Measurements from ENCODE around the gene ZNF346.

The ZNF346 gene

DNA sequence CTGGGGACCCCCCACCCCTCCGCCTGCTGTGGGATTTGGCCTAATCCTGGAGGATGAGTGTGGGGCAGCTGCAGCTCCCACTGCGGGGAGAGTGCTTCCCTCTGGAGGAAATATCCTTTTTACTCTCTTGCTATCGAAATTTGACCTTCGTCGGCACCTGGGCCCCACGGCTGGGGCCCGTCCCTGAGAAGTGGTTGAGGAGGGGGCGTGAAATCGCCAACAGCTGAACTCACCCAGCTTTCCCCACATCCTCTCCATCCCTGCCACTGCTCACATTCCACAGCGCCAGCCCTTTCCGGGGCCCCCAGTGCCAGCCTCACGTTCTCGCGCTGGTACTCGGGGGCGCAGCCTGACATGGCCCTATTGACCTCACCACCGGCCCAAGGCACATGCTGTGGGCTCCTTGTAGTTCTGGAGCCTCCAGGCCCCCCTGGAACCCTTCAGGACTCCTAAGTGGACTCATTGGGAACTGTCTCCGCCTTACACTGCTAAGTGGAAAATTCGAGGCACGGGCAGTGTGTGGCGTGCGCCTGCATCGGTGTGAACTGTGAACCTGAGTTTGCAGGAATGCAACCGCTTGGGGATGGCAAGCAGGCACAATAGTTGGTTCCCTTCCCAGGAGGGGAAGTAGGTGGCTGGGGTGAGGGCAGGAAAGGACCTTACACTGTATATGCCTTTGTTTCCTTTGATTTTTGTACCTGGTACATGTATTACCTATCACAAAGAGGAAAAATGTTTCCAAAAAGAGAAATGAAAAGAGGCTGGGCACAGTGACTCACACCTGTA is 83.4 kb downstream of the ZNF346 start:
- H3K27ac Mint-ChIP-seq: no peak overlapping the region
- no peaks in the 10 kb centered on the region for H3K4me1 Mint-ChIP-seq
- no peaks in the 10 kb centered on the region for H3K27me3 Mint-ChIP-seq
- H3K9me3 Mint-ChIP-seq: no peaks in the 10 kb centered on the region
- no peaks in the 10 kb centered on the region for H3K36me3 Mint-ChIP-seq
- H3K4me3 Mint-ChIP-seq: no peak overlapping the region

DNA sequence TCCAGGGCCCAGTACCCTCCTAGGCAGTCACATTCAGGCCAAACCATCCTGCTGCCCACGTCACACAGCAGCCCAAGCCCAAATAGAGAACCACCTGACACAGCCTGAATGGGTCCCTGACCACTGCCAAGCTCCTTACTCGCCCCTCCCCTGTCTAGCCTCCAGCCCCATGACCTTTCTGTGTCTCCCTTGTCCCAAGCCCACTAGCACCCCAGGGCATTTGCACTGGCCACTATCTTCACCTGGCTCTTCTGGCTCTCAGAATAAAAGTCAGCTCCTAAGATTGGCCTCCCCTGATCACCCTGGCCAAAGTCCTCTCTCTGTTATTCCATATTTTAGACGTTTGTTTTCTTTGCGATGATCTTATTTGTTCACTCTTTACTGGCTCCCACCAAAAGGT is 84.7 kb downstream of the ZNF346 start:
- no peaks in the 10 kb centered on the region for H3K36me3 Mint-ChIP-seq
- H3K4me3 Mint-ChIP-seq: no peak overlapping the region
- H3K27ac Mint-ChIP-seq: no peak overlapping the region
- H3K27me3 Mint-ChIP-seq: no peaks in the 10 kb centered on the region
- H3K4me1 Mint-ChIP-seq: no peaks in the 10 kb centered on the region
- no peaks in the 10 kb centered on the region for H3K9me3 Mint-ChIP-seq

GRCh38 chr5:177109810-177110209 is 87.3 kb downstream of the ZNF346 start:
- peaks cover 7% of the 10 kb centered on the region for H3K4me1 Mint-ChIP-seq
- H3K36me3 Mint-ChIP-seq: no peaks in the 10 kb centered on the region
- H3K27ac Mint-ChIP-seq: no peak overlapping the region
- H3K27me3 Mint-ChIP-seq: no peaks in the 10 kb centered on the region
- no peaks in the 10 kb centered on the region for H3K9me3 Mint-ChIP-seq
- H3K4me3 Mint-ChIP-seq: no peak overlapping the region

DNA sequence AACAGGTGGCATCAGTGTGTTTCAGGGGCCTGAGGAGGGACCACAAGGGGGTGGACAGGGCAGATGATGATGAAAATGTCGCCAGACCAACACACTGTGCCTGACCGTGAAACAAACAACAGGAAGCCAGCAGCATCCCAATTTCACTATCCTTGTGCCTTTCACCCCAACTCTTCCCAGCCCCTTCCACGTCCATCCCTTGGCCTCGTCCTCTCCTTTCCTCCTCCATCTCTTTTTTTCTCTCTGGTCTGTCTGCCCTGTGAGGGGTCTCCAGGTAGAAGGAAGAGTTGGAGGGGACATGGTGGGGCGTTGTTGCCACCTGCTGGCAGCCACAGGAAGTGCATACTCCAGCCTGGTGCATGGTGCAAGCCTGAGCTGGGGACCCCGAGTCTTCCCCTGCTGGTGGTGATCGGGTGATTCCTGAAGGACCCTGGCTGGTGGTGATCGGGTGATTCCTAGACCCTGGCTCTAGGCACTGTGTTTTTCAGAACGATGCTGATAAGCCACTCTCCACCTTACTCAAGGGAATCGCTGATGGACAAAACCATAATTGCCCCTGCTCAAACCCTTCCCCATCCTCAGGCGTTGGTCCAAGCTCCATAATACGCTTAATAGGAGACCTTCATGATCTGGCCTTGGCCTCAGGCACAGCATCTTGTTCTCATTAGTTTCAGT is 89.4 kb downstream of the ZNF346 start:
- Mint-ChIP-seq H3K27ac (no peak overlapping the region), H3K9me3 (no peaks in the 10 kb centered on the region), H3K27me3 (no peaks in the 10 kb centered on the region), H3K4me1 (peaks cover 16% of the 10 kb centered on the region), H3K36me3 (no peaks in the 10 kb centered on the region), H3K4me3 (no peak overlapping the region)

DNA sequence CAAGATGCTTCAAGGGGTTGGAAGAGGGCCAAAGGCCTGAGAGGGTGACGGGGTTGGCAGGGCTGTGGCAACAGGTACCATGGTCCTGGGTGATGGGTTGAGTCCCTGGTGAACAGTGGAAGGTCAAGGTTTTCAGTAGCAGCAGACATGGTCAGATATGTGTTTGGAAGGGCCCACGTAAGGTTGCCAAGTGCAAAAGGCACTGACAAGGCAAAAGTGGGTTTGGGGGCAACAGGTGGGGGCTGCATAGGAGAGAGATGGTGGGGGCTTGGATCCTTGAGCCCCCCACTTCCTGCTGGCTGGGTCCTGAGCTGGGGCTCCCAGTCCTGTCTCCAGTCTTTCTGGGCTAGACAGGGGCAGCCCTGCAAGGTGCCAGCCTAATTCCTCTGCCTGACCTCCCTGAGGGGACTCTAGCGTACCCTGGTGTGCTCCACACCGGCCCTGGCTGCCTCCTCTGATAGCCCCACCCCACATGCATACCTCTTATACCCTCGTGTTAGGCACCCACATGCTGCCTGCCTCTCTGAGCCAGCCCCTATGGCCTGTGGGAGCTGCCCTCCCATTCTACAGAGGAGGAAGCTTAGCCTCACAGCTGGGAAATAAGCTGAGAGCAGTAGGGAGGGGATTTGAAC is 90.2 kb downstream of the ZNF346 start:
- no peak overlapping the region for H3K4me3 Mint-ChIP-seq
- no peaks in the 10 kb centered on the region for H3K36me3 Mint-ChIP-seq
- no peaks in the 10 kb centered on the region for H3K9me3 Mint-ChIP-seq
- H3K27ac Mint-ChIP-seq: no peak overlapping the region
- H3K4me1 Mint-ChIP-seq: peaks cover 16% of the 10 kb centered on the region
- H3K27me3 Mint-ChIP-seq: no peaks in the 10 kb centered on the region

- no peak overlapping the region for H3K27ac Mint-ChIP-seq
- H3K9me3 Mint-ChIP-seq: no peaks in the 10 kb centered on the region
- no peaks in the 10 kb centered on the region for H3K27me3 Mint-ChIP-seq
- no peak overlapping the region for H3K4me3 Mint-ChIP-seq
- peaks cover 16% of the 10 kb centered on the region for H3K4me1 Mint-ChIP-seq
- H3K36me3 Mint-ChIP-seq: no peaks in the 10 kb centered on the region
These were observed 91.3 kb downstream of the ZNF346 start for GRCh38 chr5:177113566-177114424.

- Mint-ChIP-seq H3K9me3 (no peaks in the 10 kb centered on the region), H3K27ac (peak overlapping the region; percentile 89), H3K4me1 (peaks cover 16% of the 10 kb centered on the region), H3K4me3 (peak overlapping the region; percentile 72), H3K27me3 (no peaks in the 10 kb centered on the region), H3K36me3 (no peaks in the 10 kb centered on the region)
These were observed 94.3 kb downstream of the ZNF346 start for GRCh38 chr5:177116631-177117373.

DNA sequence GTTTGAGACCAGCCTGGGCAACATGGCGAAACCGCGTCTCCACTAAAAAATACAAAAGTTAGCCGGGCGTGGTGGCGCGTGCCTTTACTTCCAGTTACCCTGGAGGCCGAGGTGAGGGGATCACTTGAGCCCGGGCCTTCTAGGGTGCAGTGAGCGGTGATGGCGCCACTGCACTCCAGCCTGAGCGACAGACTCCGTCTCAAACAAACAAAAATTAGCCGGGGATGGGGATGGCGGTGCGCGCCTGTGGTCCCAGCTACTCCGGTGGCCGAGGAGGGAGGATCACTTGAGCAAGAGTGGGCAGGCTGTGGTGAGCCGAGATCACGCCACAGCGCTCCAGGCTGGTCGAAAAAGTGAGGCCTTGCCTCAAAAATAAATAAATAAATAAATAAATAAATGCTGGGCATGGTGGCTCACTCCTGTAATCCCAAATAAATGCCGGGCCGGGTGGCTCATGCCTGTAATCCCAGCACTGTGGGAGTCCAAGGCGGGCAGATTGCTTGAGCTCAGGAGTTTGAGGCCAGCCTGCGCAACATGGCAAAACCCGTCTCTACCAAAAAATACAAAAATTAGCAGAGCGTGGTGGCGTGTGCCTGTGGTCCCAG is 95.0 kb downstream of the ZNF346 start:
- no peaks in the 10 kb centered on the region for H3K27me3 Mint-ChIP-seq
- peak overlapping the region; percentile 64 for H3K4me3 Mint-ChIP-seq
- peak overlapping the region; percentile 89 for H3K27ac Mint-ChIP-seq
- peaks cover 16% of the 10 kb centered on the region for H3K4me1 Mint-ChIP-seq
- H3K36me3 Mint-ChIP-seq: no peaks in the 10 kb centered on the region
- no peaks in the 10 kb centered on the region for H3K9me3 Mint-ChIP-seq

- no peak overlapping the region for H3K27ac Mint-ChIP-seq
- peaks cover 5% of the 10 kb centered on the region for H3K4me1 Mint-ChIP-seq
- no peaks in the 10 kb centered on the region for H3K9me3 Mint-ChIP-seq
- H3K27me3 Mint-ChIP-seq: no peaks in the 10 kb centered on the region
- H3K36me3 Mint-ChIP-seq: no peaks in the 10 kb centered on the region
- no peak overlapping the region for H3K4me3 Mint-ChIP-seq
These were observed 100.1 kb downstream of the ZNF346 start for GRCh38 chr5:177122566-177122965.

DNA sequence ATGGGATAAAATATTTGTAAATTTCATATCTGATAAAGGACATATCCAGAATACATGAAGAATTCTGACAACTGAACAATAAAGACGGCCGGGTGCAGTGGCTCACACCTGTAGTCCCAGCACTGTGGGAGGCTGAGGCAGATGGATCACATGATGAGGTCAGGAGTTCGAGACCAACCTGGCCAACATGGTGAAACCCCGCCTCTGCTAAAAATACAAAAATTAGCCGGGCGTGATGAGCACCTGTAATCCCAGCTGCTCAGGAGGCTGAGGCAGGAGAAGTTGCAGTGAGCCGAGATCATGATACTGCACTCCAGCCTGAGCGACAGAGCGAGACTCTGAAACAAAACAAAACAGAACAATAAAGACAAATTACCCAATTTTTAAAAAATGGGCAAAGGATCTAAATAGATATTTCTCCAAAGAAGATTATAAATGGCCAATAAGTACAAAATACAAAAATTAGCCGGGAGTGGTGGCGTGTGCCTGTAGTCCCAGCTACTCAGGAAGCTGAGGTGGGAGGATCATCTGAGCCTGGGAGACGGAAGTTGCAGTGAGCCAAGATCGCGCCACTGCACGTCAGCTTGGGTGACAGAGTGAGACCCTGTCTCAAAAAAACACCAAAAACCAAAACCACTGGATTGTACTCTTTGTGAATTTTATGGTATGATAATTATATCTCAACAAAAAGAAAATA is 101.4 kb downstream of the ZNF346 start:
- H3K4me1 Mint-ChIP-seq: peaks cover 15% of the 10 kb centered on the region
- H3K4me3 Mint-ChIP-seq: no peak overlapping the region
- no peak overlapping the region for H3K27ac Mint-ChIP-seq
- H3K36me3 Mint-ChIP-seq: no peaks in the 10 kb centered on the region
- no peaks in the 10 kb centered on the region for H3K9me3 Mint-ChIP-seq
- H3K27me3 Mint-ChIP-seq: no peaks in the 10 kb centered on the region

GRCh38 chr5:177124486-177124991 is 102.0 kb downstream of the ZNF346 start:
- Mint-ChIP-seq H3K9me3 (no peaks in the 10 kb centered on the region), H3K4me3 (no peak overlapping the region), H3K27me3 (no peaks in the 10 kb centered on the region), H3K27ac (no peak overlapping the region), H3K36me3 (no peaks in the 10 kb centered on the region), H3K4me1 (peaks cover 21% of the 10 kb centered on the region)

DNA sequence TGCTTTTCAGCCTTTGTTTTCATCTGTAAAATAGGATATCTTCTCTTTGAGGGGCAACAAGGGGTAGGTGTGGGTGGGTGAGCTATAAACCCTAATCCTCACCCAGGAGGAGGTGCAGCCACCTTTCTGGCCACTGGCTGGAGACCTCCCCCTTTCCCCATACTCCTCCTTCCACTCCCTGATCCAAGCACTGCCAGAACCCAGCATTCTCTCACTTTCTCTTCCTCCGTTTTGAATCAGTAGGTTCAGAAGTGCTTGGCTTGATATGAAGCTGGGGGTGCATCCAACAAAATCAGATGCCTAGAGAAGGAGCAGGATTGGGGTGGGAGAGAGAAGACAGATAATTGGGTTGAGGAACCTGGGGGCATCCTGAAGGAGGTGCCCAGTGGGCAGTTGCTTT is 104.3 kb downstream of the ZNF346 start:
- Mint-ChIP-seq H3K4me1 (peaks cover 34% of the 10 kb centered on the region), H3K4me3 (no peak overlapping the region)

GRCh38 chr5:177128551-177128981 is 106.1 kb downstream of the ZNF346 start:
- Mint-ChIP-seq H3K36me3 (no peaks in the 10 kb centered on the region), H3K27ac (peak overlapping the region; percentile 79), H3K9me3 (no peaks in the 10 kb centered on the region), H3K4me1 (peaks cover 34% of the 10 kb centered on the region), H3K27me3 (no peaks in the 10 kb centered on the region), H3K4me3 (peak overlapping the region; percentile 38)

More for the DNA sequence above, 104.3 kb downstream of the ZNF346 start:
- Mint-ChIP-seq H3K9me3 (no peaks in the 10 kb centered on the region), H3K36me3 (no peaks in the 10 kb centered on the region), H3K27ac (no peak overlapping the region), H3K27me3 (no peaks in the 10 kb centered on the region)
